ENCODE results near the gene ODF2. TPM values are rescaled to one million over a fixed set of nuclear protein-coding genes. Genes with fewer than 3 reads are reported as not detected.

Gene ODF2
- total RNA-seq, 1 experiment from 2014 or later: 36.8 TPM

DNA sequence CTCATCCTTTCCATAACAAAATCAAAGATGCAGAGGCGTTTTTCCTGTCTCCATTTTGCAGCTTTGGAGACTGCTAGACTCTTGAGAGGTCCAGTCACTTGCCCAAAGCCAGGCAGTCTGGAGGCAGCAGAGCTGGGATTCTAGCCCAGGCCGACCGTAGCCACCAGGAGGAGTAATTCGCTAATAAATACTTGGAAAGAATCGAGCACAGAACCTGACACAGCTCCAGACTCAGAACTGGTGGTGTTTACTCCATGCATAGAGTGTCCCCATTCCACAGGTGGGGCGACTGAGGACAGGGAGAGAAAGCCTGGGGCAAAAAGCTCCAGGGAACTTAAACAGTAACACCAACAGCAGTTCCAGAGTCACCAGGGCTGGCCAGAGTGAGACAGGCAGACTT, 45.8 kb upstream of the ODF2 start:
- H3K36me3 ChIP-seq (ENCODE audit: control insufficient read depth, insufficient read depth, low read length): no peaks in the 10 kb centered on the region
- H3K27me3 ChIP-seq (ENCODE audit: control insufficient read depth, insufficient read depth, low read length): no peaks in the 10 kb centered on the region
- POLR2A ChIA-PET: interaction anchor here (0.6 to 0.7 kb wide), 3 partner anchors 13 to 332 kb away, joined by 3 to 12 read pairs (median 3); partner anchors contain the start of gene URM1
- CTCF ChIA-PET: interaction anchor here (0.6 to 0.9 kb wide), 6 partner anchors 10 to 157 kb away, joined by 3 to 12 read pairs (median 6); no protein-coding TSS in a partner anchor
- DNase-seq (ENCODE audit: low read depth, low spot score): no peak
- H3K4me3 ChIP-seq (ENCODE audit: low read depth in 2 of 2, low read length in 2 of 2): no peak overlapping the region
- H3K9me3 ChIP-seq (ENCODE audit: control insufficient read depth, insufficient read depth, low read depth, low read length): no peaks in the 10 kb centered on the region
- in situ Hi-C loops (cut with HindIII; ENCODE audit: low pct_unique_long_range_greater_than_20kb, low sequenced_read_pairs): no loop called here
- no TSS peak for BruUV-seq (replicated peaks)
- TF ChIP-seq, protein P1, sequence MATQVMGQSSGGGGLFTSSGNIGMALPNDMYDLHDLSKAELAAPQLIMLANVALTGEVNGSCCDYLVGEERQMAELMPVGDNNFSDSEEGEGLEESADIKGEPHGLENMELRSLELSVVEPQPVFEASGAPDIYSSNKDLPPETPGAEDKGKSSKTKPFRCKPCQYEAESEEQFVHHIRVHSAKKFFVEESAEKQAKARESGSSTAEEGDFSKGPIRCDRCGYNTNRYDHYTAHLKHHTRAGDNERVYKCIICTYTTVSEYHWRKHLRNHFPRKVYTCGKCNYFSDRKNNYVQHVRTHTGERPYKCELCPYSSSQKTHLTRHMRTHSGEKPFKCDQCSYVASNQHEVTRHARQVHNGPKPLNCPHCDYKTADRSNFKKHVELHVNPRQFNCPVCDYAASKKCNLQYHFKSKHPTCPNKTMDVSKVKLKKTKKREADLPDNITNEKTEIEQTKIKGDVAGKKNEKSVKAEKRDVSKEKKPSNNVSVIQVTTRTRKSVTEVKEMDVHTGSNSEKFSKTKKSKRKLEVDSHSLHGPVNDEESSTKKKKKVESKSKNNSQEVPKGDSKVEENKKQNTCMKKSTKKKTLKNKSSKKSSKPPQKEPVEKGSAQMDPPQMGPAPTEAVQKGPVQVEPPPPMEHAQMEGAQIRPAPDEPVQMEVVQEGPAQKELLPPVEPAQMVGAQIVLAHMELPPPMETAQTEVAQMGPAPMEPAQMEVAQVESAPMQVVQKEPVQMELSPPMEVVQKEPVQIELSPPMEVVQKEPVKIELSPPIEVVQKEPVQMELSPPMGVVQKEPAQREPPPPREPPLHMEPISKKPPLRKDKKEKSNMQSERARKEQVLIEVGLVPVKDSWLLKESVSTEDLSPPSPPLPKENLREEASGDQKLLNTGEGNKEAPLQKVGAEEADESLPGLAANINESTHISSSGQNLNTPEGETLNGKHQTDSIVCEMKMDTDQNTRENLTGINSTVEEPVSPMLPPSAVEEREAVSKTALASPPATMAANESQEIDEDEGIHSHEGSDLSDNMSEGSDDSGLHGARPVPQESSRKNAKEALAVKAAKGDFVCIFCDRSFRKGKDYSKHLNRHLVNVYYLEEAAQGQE (IDR thresholded peaks at IDR 0.05; ENCODE audit: insufficient read depth in 1 of 2, low read depth in 2 of 2, low read length in 1 of 2): no peak
- TF ChIP-seq, protein P2, sequence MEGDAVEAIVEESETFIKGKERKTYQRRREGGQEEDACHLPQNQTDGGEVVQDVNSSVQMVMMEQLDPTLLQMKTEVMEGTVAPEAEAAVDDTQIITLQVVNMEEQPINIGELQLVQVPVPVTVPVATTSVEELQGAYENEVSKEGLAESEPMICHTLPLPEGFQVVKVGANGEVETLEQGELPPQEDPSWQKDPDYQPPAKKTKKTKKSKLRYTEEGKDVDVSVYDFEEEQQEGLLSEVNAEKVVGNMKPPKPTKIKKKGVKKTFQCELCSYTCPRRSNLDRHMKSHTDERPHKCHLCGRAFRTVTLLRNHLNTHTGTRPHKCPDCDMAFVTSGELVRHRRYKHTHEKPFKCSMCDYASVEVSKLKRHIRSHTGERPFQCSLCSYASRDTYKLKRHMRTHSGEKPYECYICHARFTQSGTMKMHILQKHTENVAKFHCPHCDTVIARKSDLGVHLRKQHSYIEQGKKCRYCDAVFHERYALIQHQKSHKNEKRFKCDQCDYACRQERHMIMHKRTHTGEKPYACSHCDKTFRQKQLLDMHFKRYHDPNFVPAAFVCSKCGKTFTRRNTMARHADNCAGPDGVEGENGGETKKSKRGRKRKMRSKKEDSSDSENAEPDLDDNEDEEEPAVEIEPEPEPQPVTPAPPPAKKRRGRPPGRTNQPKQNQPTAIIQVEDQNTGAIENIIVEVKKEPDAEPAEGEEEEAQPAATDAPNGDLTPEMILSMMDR (IDR thresholded peaks at IDR 0.05): peak; percentile 27
- TF ChIP-seq TCF7L2 (IDR thresholded peaks at IDR 0.05; ENCODE audit: low read depth, low read length): no peak
- TF ChIP-seq POLR2AphosphoS5 (IDR thresholded peaks at IDR 0.05; ENCODE audit: low read depth, low read length): no peak
- no peak for TF ChIP-seq SIN3A (IDR thresholded peaks at IDR 0.05; ENCODE audit: borderline replicate concordance, insufficient read depth, low read depth, low read length)
- H3K27ac ChIP-seq (ENCODE audit: low read length): no peak overlapping the region
- ATAC-seq: peak; percentile 81
- intact Hi-C loops (cut with micrococcal nuclease; ENCODE audit: unreplicated experiment): loop anchor here (10.0 kb wide), 1 partner anchor 115 kb away; no protein-coding TSS in a partner anchor
- H3K4me1 ChIP-seq (ENCODE audit: control insufficient read depth, insufficient read depth, low read length): peaks cover 9% of the 10 kb centered on the region; the same call in 1 of the 2 replicates

DNA sequence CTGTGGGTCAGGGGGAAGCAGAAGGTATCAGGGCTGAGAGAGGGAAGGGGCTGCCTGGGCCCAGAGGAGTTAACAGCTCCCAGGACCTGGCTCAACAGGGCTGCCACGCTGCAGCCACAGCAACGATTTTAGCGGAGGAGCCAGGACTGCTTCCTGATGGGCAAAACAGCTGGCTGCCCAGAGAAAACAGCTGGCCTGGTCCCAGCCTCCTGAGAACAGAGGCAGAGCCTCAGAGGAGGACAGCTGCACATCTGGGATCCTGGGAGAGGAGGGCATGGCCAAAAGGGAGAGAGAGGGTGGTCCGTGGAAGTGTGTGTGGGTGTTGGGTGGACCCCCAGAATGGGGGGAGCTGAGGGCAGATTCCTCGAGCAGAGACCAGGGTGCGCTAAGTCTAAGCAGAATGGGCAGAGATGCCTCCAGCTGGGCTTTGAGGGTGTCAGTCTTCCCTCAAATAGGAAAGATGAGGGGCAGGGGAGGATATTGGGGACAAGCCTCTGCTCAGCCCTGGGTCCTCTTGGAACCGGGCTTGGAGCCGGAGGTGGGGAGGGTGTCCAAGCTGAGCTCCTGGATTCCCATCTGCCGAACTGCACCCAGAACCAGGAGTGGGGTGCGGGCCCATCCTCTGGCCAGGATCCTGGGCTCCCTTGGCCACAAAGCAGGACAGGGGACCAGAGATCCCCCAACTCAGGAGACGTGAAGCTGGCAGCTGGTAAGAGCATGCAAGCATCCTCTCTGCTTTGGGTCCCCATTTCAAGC, 44.3 kb upstream of the ODF2 start:
- peaks cover 9% of the 10 kb centered on the region; the same call in 1 of the 2 replicates for H3K4me1 ChIP-seq (ENCODE audit: control insufficient read depth, insufficient read depth, low read length)
- no peaks in the 10 kb centered on the region for H3K27me3 ChIP-seq (ENCODE audit: control insufficient read depth, insufficient read depth, low read length)
- TF ChIP-seq SIN3A (IDR thresholded peaks at IDR 0.05; ENCODE audit: borderline replicate concordance, insufficient read depth, low read depth, low read length) (no peak), TCF7L2 (IDR thresholded peaks at IDR 0.05; ENCODE audit: low read depth, low read length) (no peak), POLR2AphosphoS5 (IDR thresholded peaks at IDR 0.05; ENCODE audit: low read depth, low read length) (no peak)
- TF ChIP-seq, protein P2 (IDR thresholded peaks at IDR 0.05): no peak
- TF ChIP-seq, protein P1 (IDR thresholded peaks at IDR 0.05; ENCODE audit: insufficient read depth in 1 of 2, low read depth in 2 of 2, low read length in 1 of 2): no peak
- no TSS peak for BruUV-seq (replicated peaks)
- ChIA-PET CTCF (interaction anchor here (0.7 to 1.3 kb wide), 2 partner anchors 9 to 40 kb away, joined by 5 read pairs; partner anchors contain the start of genes CERCAM and URM1), POLR2A (no interaction called here)
- DNase-seq (ENCODE audit: low read depth, low spot score) (no peak), ATAC-seq (0 out of 2 replicates have a peak, but pooled peaks have one; percentile 33)
- H3K27ac ChIP-seq (ENCODE audit: low read length): no peak overlapping the region
- H3K9me3 ChIP-seq (ENCODE audit: control insufficient read depth, insufficient read depth, low read depth, low read length): no peaks in the 10 kb centered on the region
- H3K4me3 ChIP-seq (ENCODE audit: low read depth in 2 of 2, low read length in 2 of 2): no peak overlapping the region
- intact Hi-C loops (cut with micrococcal nuclease; ENCODE audit: unreplicated experiment): loop anchor here (1.0 to 10.0 kb wide), 2 partner anchors 49 to 117 kb away; no protein-coding TSS in a partner anchor
- in situ Hi-C loops (cut with HindIII; ENCODE audit: low pct_unique_long_range_greater_than_20kb, low sequenced_read_pairs): no loop called here
- no peaks in the 10 kb centered on the region for H3K36me3 ChIP-seq (ENCODE audit: control insufficient read depth, insufficient read depth, low read length)

All from Panc1 (cell line).